C4-2B (cell line): ENCODE data around the gene HDAC5.

ENCODE experiments used
- CTCF ChIP-seq: fragments of 450-650 bp; conservative IDR thresholded peaks from 2 replicates; pipeline ENCODE4 v1.5.1; 2017; ENCODE audit warnings: mild to moderate bottlenecking
- ZFX ChIP-seq: fragments of 450-650 bp; IDR thresholded peaks from 2 replicates; pipeline ENCODE4 v1.6.1; 2017

GRCh38 chr17:44120851-44121605 lies 2.4 kb downstream of the HDAC5 start:
- TF ChIP-seq CTCF (no peak), ZFX (no peak)
